Large intestine (tissue), 3 donors: Measurements from ENCODE around the gene ENAH. TPM values are rescaled to one million over a fixed set of nuclear protein-coding genes. Genes with fewer than 3 reads are reported as not detected.

ENCODE experiments used
- DNase-seq, 2 donors: peaks; one replicate each; pipeline versions ENCODE4 v3.0.0 to v3.0.0-alpha.2; 2013
- H3K27ac ChIP-seq: one replicate; pipeline ENCODE4 v1.5.1; 2013; ENCODE audit warnings: low read length
- H3K27me3 ChIP-seq: 2 replicates; pipeline ENCODE4 v1.6.1; 2013; ENCODE audit warnings: low read length; ENCODE audit not compliant: control insufficient read depth, insufficient read depth
- H3K36me3 ChIP-seq: 2 replicates; pipeline ENCODE4 v1.6.1; 2013; ENCODE audit warnings: low read length; ENCODE audit not compliant: control insufficient read depth, insufficient read depth
- H3K4me1 ChIP-seq: one replicate; pipeline ENCODE4 v1.6.1; 2013; ENCODE audit warnings: low read length; ENCODE audit not compliant: control insufficient read depth, insufficient read depth
- H3K4me3 ChIP-seq: one replicate; pipeline ENCODE4 v1.5.1; 2013; ENCODE audit warnings: low read length
- H3K9me3 ChIP-seq: one replicate; pipeline ENCODE4 v1.6.1; 2013; ENCODE audit warnings: mild to moderate bottlenecking, low read depth, low read length, moderate library complexity; ENCODE audit not compliant: control insufficient read depth
- WGBS: methylation state at CpG from one replicate; pipeline ENCODE4 v1.1.5; 2013; ENCODE audit warnings: low lambda C conversion rate; ENCODE audit not compliant: insufficient coverage; 5-methylcytosine and 5-hydroxymethylcytosine counted together
- polyA plus RNA-seq: library from polyadenylated mRNA; unstranded; fragments of 120-200 nt; gene quantifications from one replicate; pipeline ENCODE4 v1.2.1, GENCODE V29; 2013

The ENAH gene
- polyA plus RNA-seq, 1 donor, result 44.4 TPM

DNA sequence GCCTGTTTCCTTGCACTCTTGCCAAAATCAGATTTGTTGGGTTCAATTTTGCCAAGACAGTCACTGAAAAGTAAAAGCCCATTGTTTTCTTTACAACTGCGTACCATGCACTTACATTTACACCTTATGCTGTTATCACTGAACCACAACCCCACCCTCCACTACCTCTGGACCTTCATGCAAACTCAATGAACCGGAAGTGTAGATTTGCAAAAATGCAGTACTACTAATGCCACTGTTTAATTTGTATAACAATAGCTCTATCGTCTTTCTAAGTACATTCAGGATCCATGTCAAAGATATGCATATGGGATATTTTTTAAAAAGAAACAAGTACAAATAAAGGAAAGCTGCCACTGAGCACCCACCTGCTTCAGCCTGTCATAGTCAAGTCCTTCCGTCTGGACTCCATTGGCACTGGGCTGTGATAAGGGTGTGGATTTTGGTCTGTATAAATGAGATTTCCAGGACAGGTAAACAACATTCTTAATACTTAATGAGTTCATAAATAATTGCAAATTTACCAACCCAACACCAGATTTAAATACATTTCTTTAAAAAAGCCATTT is 152.2 kb downstream of the ENAH start:
- Histone ChIP-seq H3K27me3 (no peaks in the 10 kb centered on the region), H3K4me1 (no peaks in the 10 kb centered on the region), H3K27ac (no peak overlapping the region), H3K36me3 (peaks cover 14% of the 10 kb centered on the region), H3K4me3 (no peak overlapping the region), H3K9me3 (no peaks in the 10 kb centered on the region)
- no CpG with 5 or more reads among the region's 4 CpGs for WGBS
- DNase-seq, result peak; percentile 34 to 82

DNA sequence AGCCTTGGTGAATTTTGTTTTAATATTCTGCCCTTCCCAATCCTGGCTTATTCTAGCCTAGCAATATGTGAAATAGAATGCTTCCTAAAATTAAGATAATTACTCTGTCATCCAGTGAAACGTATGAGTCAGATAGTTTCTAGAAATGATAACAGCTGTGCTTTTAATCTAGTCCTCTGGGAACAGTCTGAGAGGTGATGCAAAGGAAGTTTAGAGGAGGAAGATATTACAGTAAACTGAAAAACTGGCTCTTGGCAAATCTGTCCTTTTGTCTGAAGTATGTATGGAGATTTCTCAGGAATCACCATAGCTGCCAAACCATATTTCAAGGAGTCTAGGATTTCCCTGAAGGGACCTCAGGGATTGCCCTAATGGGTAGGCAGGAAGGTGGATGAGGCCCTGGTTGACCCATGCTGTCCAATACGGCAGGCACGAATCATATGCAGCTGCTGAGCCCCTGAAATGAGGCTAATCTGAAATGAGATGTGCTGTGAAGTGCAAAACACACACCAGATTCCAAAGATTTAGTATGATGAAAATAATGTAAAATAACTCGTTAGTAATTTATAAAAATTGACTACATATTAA is 154.3 kb downstream of the ENAH start:
- Histone ChIP-seq H3K36me3 (peaks cover 14% of the 10 kb centered on the region), H3K4me1 (no peaks in the 10 kb centered on the region), H3K9me3 (no peaks in the 10 kb centered on the region), H3K27ac (no peak overlapping the region), H3K4me3 (no peak overlapping the region), H3K27me3 (no peaks in the 10 kb centered on the region)
- WGBS, result 75% methylated on average over 2 of the region's 4 CpGs
- DNase-seq, result no peak

DNA sequence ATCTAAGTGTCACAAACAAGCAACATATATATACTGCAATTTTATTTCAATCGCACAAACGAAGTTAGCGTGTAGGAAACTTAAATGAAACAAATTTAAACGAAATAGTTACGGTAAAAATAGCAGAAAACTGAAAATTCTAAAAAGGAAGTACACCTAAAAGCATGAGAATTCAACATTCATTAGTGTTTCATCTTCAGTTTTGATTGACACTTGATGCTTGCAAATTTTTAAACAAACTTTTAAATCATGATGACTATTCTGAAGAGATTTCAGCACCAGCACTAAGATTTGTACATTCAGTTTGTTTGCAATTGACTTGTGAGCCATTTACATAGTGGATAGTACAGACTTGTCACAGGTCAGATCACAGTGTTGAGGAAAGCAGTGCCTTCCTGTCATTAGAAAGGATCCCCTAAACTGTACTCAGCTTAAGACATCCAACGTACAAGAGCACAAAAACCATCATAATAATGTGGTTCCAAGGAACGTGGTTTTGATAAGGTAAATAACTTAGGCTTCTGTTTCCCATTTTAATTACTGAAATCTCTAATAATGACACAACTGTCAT is 158.0 kb downstream of the ENAH start:
- H3K9me3 ChIP-seq, result no peaks in the 10 kb centered on the region
- 78% methylated on average over 3 of the region's 7 CpGs for WGBS
- H3K27me3 ChIP-seq, result no peaks in the 10 kb centered on the region
- DNase-seq, result no peak
- no peak overlapping the region for H3K27ac ChIP-seq
- H3K36me3 ChIP-seq, result peaks cover 14% of the 10 kb centered on the region
- H3K4me3 ChIP-seq, result no peak overlapping the region
- H3K4me1 ChIP-seq, result no peaks in the 10 kb centered on the region

- Histone ChIP-seq H3K36me3 (peaks cover 12% of the 10 kb centered on the region), H3K9me3 (no peaks in the 10 kb centered on the region), H3K27me3 (no peaks in the 10 kb centered on the region), H3K4me3 (no peak overlapping the region), H3K27ac (no peak overlapping the region), H3K4me1 (no peaks in the 10 kb centered on the region)
- 100% methylated on average over 2 of the region's 6 CpGs for WGBS
- no peak for DNase-seq
These were observed 159.2 kb downstream of the ENAH start for GRCh38 chr1:225493591-225494246.

GRCh38 chr1:225488676-225489075 is 164.2 kb downstream of the ENAH start:
- Histone ChIP-seq H3K4me1 (no peaks in the 10 kb centered on the region), H3K27ac (no peak overlapping the region), H3K36me3 (no peaks in the 10 kb centered on the region), H3K27me3 (no peaks in the 10 kb centered on the region), H3K9me3 (no peaks in the 10 kb centered on the region), H3K4me3 (no peak overlapping the region)
- 70% methylated on average over 1 of the region's 5 CpGs for WGBS
- no peak for DNase-seq

DNA sequence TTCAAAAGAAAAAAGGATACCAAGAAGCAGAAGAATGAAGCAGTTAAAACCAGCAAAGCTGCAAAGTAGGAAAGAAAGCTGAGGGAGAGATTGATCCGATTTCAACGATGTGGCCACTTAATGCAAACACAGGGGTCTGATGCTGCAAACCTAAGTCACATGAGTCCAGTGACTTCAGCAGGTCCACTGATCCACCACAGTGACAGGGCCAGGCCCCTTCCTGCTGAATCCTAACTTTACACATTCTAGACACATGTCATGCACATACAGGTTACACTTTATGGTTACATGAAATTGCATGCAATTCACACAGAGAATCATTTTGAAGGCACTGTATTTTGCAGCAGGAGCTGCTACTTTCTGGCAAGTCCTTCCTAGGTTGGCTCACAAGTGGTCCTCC is 166.1 kb downstream of the ENAH start:
- peaks cover 5% of the 10 kb centered on the region for H3K4me1 ChIP-seq
- H3K4me3 ChIP-seq, result no peak overlapping the region
- H3K27me3 ChIP-seq, result no peaks in the 10 kb centered on the region
- no CpG with 5 or more reads among the region's 2 CpGs for WGBS
- H3K9me3 ChIP-seq, result no peaks in the 10 kb centered on the region
- no peak overlapping the region for H3K27ac ChIP-seq
- no peak for DNase-seq
- H3K36me3 ChIP-seq, result no peaks in the 10 kb centered on the region

GRCh38 chr1:225485991-225486530 is 166.9 kb downstream of the ENAH start:
- no peak overlapping the region for H3K27ac ChIP-seq
- no CpG with 5 or more reads among the region's 6 CpGs for WGBS

DNA sequence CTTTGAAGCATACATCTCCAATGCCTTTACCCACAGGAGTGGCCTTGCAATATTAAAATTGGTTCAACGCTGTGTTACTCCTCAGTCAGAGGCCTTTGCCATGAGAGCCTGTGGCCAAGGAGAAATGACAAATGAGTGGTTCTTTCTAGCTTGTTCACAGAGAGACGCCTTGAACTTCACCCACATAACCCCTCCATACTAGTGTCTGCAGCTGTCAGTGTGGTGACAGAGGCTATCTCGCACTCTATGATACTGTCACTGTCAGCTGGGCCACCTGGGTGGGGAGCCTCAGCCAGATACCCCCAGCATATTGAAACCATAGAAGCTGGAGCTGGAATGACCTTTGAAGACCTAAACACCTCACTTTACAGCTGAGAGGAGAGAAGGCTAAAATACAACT is 167.7 kb downstream of the ENAH start:
- no CpG with 5 or more reads among the region's 3 CpGs for WGBS
- peaks cover 5% of the 10 kb centered on the region for H3K4me1 ChIP-seq
- H3K27ac ChIP-seq, result no peak overlapping the region
- H3K27me3 ChIP-seq, result no peaks in the 10 kb centered on the region
- no peak for DNase-seq
- H3K9me3 ChIP-seq, result no peaks in the 10 kb centered on the region
- no peaks in the 10 kb centered on the region for H3K36me3 ChIP-seq
- H3K4me3 ChIP-seq, result no peak overlapping the region

More at GRCh38 chr1:225485991-225486530, 166.9 kb downstream of the ENAH start:
- Histone ChIP-seq H3K9me3 (no peaks in the 10 kb centered on the region), H3K4me3 (no peak overlapping the region), H3K4me1 (peaks cover 5% of the 10 kb centered on the region), H3K27me3 (no peaks in the 10 kb centered on the region), H3K36me3 (no peaks in the 10 kb centered on the region)
- no peak for DNase-seq

DNA sequence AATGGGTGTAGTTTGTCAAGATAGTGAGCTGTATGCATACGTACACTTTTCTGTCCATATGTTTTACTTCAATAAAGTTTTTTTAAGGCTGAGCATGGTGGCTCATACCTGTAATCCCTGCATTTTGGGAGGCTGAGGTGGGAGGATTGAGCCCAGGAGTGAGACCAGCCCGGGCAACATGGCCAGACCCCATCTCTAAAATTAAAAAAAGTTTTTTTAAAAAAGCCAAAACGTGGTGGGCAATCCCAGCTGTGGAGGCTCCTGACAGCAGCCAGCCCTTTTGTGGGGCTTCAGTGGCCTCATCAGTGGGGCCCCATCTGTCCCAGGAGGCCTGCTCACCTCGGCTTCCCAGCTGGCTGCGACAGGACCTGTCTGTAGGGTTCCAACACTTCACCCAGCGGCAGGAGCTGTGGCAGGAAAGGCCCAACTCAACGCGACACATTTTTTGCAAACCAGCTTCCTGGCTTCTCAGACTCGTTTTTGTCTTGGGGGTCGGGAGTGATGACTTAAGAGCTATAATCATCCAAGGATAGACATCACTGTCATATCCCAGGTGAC is 168.2 kb downstream of the ENAH start:
- Histone ChIP-seq H3K9me3 (no peaks in the 10 kb centered on the region), H3K27ac (no peak overlapping the region), H3K4me1 (peaks cover 5% of the 10 kb centered on the region), H3K27me3 (no peaks in the 10 kb centered on the region), H3K36me3 (no peaks in the 10 kb centered on the region), H3K4me3 (no peak overlapping the region)
- WGBS, result 50% methylated on average over 2 of the region's 10 CpGs
- no peak for DNase-seq

- H3K4me1 ChIP-seq, result peaks cover 5% of the 10 kb centered on the region
- H3K4me3 ChIP-seq, result no peak overlapping the region
- 85% methylated on average over 4 of the region's 23 CpGs for WGBS
- no peak overlapping the region for H3K27ac ChIP-seq
- no peaks in the 10 kb centered on the region for H3K27me3 ChIP-seq
- DNase-seq, result no peak
- no peaks in the 10 kb centered on the region for H3K36me3 ChIP-seq
- no peaks in the 10 kb centered on the region for H3K9me3 ChIP-seq
These were observed 168.9 kb downstream of the ENAH start for GRCh38 chr1:225483818-225484656.
